Sigmoid colon (tissue), 7 donors: Measurements from ENCODE around the gene TUBA4B. TPM values are rescaled to one million over a fixed set of nuclear protein-coding genes. Genes with fewer than 3 reads are reported as not detected.

Experiments
- DNase-seq: peaks from one replicate; pipeline ENCODE4 v3.0.0-alpha.2; 2019
- H3K27ac ChIP-seq, 4 donors: fragments of 200-600 bp; sonication (generic); one replicate each; pipeline ENCODE4 v1.5.1; 2016 to 2019; ENCODE audit warnings: mild to moderate bottlenecking in 1 of 4
- H3K27me3 ChIP-seq, 3 donors: fragments of 200-600 bp; sonication (generic); one replicate each; pipeline ENCODE4 v1.5.1; 2019; ENCODE audit warnings: mild to moderate bottlenecking in 1 of 3
- H3K36me3 ChIP-seq, 4 donors: fragments of 200-600 bp; sonication (generic); one replicate each; pipeline ENCODE4 v1.5.1; 2016 to 2019
- H3K4me1 ChIP-seq, 4 donors: fragments of 200-600 bp; sonication (generic); one replicate each; pipeline ENCODE4 v1.5.1; 2017 to 2019
- H3K4me3 ChIP-seq, 4 donors: fragments of 200-600 bp; sonication (generic); one replicate each; pipeline ENCODE4 v1.5.1; 2017 to 2019; ENCODE audit warnings: mild to moderate bottlenecking in 2 of 4, moderate library complexity in 1 of 4
- H3K9me3 ChIP-seq, 4 donors: fragments of 200-600 bp in 3 of 4; sonication (generic) in 3 of 4; one replicate each; pipeline versions ENCODE4 v1.5.1 to v1.6.1; 2013 to 2019
- CTCF ChIP-seq, 4 experiments: fragments of 450-650 bp in 3 of 4; fragments of 200-600 bp in 1 of 4; IDR thresholded peaks; one replicate each; pipeline ENCODE4 v1.5.1; 2016 to 2019; ENCODE audit warnings: antibody characterized with exemption in 4 of 4, mild to moderate bottlenecking in 3 of 4, moderate library complexity in 2 of 4
- EP300 ChIP-seq, 4 donors: sonication (generic); formaldehyde crosslinking; IDR thresholded peaks; one replicate each; pipeline ENCODE4 v1.6.1; 2017; ENCODE audit warnings: antibody characterized with exemption in 4 of 4
- POLR2A ChIP-seq, 2 donors: fragments of 450-650 bp; IDR thresholded peaks; one replicate each; pipeline ENCODE4 v1.6.1; 2016; ENCODE audit warnings: antibody characterized with exemption in 2 of 2, mild to moderate bottlenecking in 2 of 2, moderate library complexity in 2 of 2
- POLR2AphosphoS5 ChIP-seq, 4 donors: sonication (generic); formaldehyde crosslinking; IDR thresholded peaks; one replicate each; pipeline ENCODE4 v1.6.1; 2017; ENCODE audit warnings: antibody characterized with exemption in 4 of 4
- WGBS, 2 donors: extraction: QIAGEN DNeasy Blood & Tissue Kit; methylation state at CpG; one replicate each; pipeline ENCODE4 v1.1.7; 2013; 5-methylcytosine and 5-hydroxymethylcytosine counted together
- intact Hi-C: fragments of 100-400 bp; cut with DNase I; formaldehyde crosslinking; loops from one replicate; pipeline ENCODE4 v1.15.1; 2023
- polyA plus RNA-seq, 3 donors: library from polyadenylated mRNA; stranded (reverse); fragments of 200-250 nt; gene quantifications; one replicate each; pipeline ENCODE4 v1.2.3, GENCODE V29; 2013
- total RNA-seq, 4 donors: library from RNA; depleted of rRNA; stranded (reverse); fragments of >200 nt; gene quantifications; one replicate each; pipeline ENCODE4 v1.1.0, GENCODE V29; 2016
- donor health status: healthy with polysubstance abuse.
- donor health status: Bipolar disorder and iron deficiency.
- donor health status: healthy.

The TUBA4B gene
- total and polyA plus RNA-seq, 7 donors = not detected

GRCh38 chr2:219213486-219214071 is 39.5 kb upstream of the TUBA4B start:
- Histone ChIP-seq H3K36me3 (peaks cover 9 to 54% (median 44%) of the 10 kb centered on the region in 4 donors), H3K9me3 (no peaks in the 10 kb centered on the region), H3K4me3 (no peak overlapping the region), H3K27me3 (no peaks in the 10 kb centered on the region), H3K27ac (no peak overlapping the region), H3K4me1 (peaks cover 0 to 24% (median 17%) of the 10 kb centered on the region in 4 donors)
- WGBS, 2 donors = 97% methylated on average over 10 of the region's 10 CpGs
- intact Hi-C loops = no loop called here
- TF ChIP-seq CTCF (IDR thresholded peaks at IDR 0.05) = no peak
- no peak for TF ChIP-seq POLR2AphosphoS5 (IDR thresholded peaks at IDR 0.05)
- TF ChIP-seq EP300 (IDR thresholded peaks at IDR 0.05) = no peak
- no peak for TF ChIP-seq POLR2A (IDR thresholded peaks at IDR 0.05)
- peak; percentile 50 for DNase-seq

GRCh38 chr2:219214141-219214540 is 38.9 kb upstream of the TUBA4B start:
- peaks cover 0 to 26% (median 21%) of the 10 kb centered on the region in 4 donors for H3K4me1 ChIP-seq
- H3K9me3 ChIP-seq = no peaks in the 10 kb centered on the region
- H3K4me3 ChIP-seq = no peak overlapping the region
- peaks cover 9 to 48% (median 41%) of the 10 kb centered on the region in 4 donors for H3K36me3 ChIP-seq
- DNase-seq = peak; percentile 46
- intact Hi-C loops = no loop called here
- no peak overlapping the region for H3K27ac ChIP-seq
- TF ChIP-seq POLR2AphosphoS5 (IDR thresholded peaks at IDR 0.05) (no peak), CTCF (IDR thresholded peaks at IDR 0.05) (no peak), POLR2A (IDR thresholded peaks at IDR 0.05) (no peak), EP300 (IDR thresholded peaks at IDR 0.05) (no peak)
- no peaks in the 10 kb centered on the region for H3K27me3 ChIP-seq
- WGBS, 2 donors = 97 to 98% methylated on average over 15 of the region's 15 CpGs

- Histone ChIP-seq H3K4me3 (no peak overlapping the region), H3K27ac (no peak overlapping the region), H3K4me1 (peaks cover 0 to 32% (median 28%) of the 10 kb centered on the region in 4 donors), H3K27me3 (no peaks in the 10 kb centered on the region), H3K36me3 (peaks cover 9 to 43% (median 39%) of the 10 kb centered on the region in 4 donors), H3K9me3 (no peaks in the 10 kb centered on the region)
- DNase-seq = peak; percentile 44
- 94 to 95% methylated on average over 6 of the region's 6 CpGs for WGBS, 2 donors
- intact Hi-C loops = loop anchor here (5.0 kb wide), 2 partner anchors 38 to 63 kb away; partner anchors contain the start of genes DNAJB2, TUBA4A and TUBA4B
- TF ChIP-seq POLR2A (IDR thresholded peaks at IDR 0.05) (no peak), EP300 (IDR thresholded peaks at IDR 0.05) (no peak), POLR2AphosphoS5 (IDR thresholded peaks at IDR 0.05) (no peak), CTCF (IDR thresholded peaks at IDR 0.05) (no peak)
Observed at GRCh38 chr2:219214786-219215185, 38.3 kb upstream of the TUBA4B start.

GRCh38 chr2:219215871-219216534 is 37.0 kb upstream of the TUBA4B start:
- DNase-seq = no peak

More at GRCh38 chr2:219215871-219216534, 37.0 kb upstream of the TUBA4B start:
- no peaks in the 10 kb centered on the region for H3K9me3 ChIP-seq
- no peak overlapping the region for H3K4me3 ChIP-seq
- peaks cover 17 to 46% (median 44%) of the 10 kb centered on the region in 4 donors for H3K36me3 ChIP-seq
- intact Hi-C loops = loop anchor here (5.0 kb wide), 2 partner anchors 36 to 61 kb away; partner anchors contain the start of genes DNAJB2, TUBA4A and TUBA4B
- H3K27me3 ChIP-seq = no peaks in the 10 kb centered on the region
- TF ChIP-seq EP300 (IDR thresholded peaks at IDR 0.05) (no peak), POLR2A (IDR thresholded peaks at IDR 0.05) (no peak), CTCF (IDR thresholded peaks at IDR 0.05) (no peak), POLR2AphosphoS5 (IDR thresholded peaks at IDR 0.05) (no peak)
- WGBS, 2 donors = 93 to 95% methylated on average over 27 of the region's 27 CpGs
- H3K27ac ChIP-seq = peak overlapping the region in 2 of 4 donors; percentile 96 to 97
- peaks cover 0 to 37% (median 32%) of the 10 kb centered on the region in 4 donors for H3K4me1 ChIP-seq
